Tongue (tissue), 2 donors: Measurements from ENCODE around the gene PECR. TPM values are rescaled to one million over a fixed set of nuclear protein-coding genes. Genes with fewer than 3 reads are reported as not detected.
"Not testable (repeated sequence)": the region's sequence is repeated elsewhere in the genome, so short reads cannot be mapped to it uniquely, and the experiment has no call there.

Source experiments
- DNase-seq: peaks from one replicate; pipeline ENCODE4 v3.0.0-alpha.2; 2015
- total RNA-seq: library from RNA; depleted of rRNA; stranded (reverse); fragments of >200 nt; gene quantifications from one replicate; pipeline ENCODE4 v1.2.3, GENCODE V29; 2014

Gene PECR
- total RNA-seq, 1 donor from 2014 or later: 9.1 TPM

DNA sequence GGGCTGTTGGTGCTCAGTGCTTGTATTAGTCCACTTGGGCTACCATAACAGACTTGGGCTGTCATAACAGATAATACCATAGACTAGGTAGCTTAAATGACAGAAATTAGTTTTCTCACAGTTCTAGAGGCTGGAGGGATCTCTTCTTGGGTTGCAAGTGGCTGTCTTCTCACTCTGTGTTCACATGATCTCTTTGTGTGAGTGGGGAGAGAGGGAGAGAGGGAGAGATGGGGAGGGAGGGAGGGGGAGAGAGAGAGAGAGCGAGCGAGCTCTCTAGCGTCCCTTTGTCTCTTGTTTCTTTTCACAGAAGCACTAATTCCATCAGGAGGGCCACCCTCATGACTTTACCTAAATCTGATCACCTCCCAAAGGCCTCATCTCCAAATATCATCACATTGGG, 23.1 kb upstream of the PECR start:
- DNase-seq: no peak

DNA sequence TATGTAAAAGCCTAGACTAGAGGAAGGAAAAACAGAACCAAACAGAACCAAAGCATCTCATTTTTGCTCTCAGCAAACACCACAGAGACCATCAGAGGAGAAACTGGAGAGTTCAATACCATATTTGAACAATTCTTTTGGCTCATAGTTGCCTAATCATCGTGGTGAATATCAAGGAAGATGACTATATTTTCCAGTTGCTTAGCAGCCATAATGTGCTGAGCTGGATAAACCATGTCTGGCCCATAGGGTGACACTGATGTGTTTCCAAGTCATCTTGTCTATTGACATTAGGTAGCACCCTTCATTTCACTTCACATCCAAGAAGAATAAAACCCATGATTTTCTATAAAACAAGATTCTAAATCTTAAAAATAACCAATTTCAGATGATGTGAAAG, 21.6 kb upstream of the PECR start:
- DNase-seq: no peak

DNA sequence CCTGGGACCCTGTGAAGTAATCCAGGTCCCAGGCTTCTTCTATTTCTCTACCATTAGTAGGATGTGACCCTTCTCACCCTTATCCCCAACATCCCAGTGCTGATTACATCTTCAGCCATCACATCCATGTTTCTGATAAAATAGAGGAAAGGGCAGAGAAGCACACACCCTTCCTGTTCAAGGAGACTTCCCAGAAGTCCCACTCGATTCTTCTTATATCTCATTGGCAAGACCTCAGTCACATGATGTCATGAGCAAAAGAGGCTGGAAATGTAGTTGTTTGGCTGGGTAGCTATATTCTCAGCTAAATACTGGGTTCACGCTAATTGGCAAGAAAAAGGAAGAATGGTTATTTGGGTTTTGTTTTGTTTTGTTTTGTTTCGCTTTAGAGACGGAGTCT, 19.5 kb upstream of the PECR start:
- no peak for DNase-seq

DNA sequence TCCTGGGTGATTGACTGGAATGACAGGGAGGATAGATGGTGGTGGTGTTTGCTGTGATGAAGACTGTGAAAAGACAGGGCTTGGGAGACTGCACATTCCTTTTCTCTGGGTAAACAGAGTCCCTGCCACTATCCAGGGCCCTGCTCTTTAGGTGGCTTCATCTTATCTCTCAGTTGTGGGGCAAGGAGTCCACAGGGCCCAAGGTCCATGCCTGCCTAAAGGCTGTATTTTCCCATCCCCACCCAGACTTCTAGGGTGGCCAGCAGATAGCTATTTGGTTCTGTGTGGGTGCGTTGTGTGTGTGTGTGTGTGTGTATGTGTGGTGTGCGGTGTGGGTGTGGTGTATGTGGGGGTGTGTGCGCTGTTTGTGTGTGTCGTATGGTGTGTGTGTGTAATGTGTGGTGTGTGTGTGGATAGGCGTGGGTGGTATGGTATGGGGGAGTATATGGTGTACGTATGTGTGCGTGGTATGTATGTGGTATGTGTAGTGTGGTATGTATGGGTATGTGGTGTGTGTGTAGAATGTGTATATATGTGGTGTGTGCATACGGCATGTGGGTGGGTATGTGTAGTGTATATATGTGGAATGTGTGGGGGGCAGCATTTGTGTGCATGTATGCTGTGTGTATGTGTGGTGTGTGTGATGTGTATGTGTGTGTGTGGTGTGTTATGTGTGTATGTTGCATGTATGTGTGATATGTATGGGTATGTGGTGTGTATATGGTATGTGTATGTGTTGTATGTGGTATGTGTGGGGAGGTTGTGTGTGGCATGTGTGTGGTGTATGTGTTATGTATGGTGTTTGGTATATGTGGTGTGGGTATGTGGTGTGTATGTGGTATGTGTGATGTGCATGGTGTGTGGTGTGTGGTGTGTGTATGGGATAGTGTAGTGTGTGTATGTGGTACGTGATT, 17.1 kb upstream of the PECR start:
- no peak for DNase-seq

DNA sequence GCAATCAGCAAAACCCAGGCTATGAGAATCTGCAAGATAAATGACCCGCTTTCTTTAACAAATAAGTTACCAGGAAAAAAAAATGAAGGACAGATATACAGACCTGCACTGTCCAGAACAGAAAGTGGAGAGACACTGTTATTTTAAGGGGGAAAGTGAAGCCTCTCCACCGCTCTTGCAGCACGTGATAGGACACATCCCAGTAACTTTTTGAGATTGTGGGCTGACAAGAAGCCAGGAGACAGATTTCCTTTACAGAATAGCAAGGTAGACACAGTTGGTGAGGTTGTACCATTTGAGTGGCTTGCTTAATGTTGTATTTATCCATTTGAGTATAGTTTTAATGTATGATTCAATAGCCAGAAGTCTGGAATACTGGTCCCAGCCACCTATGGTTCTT, 13.1 kb upstream of the PECR start:
- DNase-seq: no peak

GRCh38 chr2:216092646-216093045, 11.0 kb upstream of the PECR start:
- DNase-seq: no peak

- no peak for DNase-seq
Measured at GRCh38 chr2:216090369-216090786, 8.8 kb upstream of the PECR start.

DNA sequence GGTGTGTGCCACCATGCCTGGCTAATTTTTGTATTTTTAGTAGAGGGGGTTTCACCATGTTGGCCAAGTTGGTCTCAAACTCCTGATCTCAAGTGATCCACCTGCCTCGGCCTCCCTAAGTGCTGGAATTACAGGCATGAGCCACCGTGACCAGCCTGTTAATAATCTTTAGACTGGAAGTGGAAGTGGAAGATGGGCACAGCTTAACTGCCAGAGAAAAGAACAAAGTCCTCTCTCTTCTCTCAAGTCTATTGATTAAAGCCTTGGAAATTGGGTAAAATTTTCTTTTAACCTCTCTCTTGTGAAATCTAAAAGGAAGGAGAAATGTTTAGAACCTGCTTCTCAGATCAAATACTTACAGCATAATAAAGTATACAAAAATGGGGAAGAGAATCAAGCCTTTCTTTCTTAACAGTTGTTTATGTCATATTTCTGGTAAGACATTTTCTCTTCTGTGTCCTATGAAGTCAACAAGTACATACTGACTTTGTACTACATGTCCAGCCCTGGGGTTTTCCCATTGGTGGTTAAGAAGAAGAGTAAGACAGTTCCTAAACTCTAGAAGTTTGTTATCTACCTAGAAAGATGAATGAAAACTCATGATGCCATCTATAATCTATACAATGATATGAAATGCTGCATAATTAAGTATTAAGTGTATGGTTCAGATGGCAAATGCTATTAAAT, 4.7 kb upstream of the PECR start:
- DNase-seq: no peak

GRCh38 chr2:216084547-216084946, 2.9 kb upstream of the PECR start:
- DNase-seq: peak; percentile 16

DNA sequence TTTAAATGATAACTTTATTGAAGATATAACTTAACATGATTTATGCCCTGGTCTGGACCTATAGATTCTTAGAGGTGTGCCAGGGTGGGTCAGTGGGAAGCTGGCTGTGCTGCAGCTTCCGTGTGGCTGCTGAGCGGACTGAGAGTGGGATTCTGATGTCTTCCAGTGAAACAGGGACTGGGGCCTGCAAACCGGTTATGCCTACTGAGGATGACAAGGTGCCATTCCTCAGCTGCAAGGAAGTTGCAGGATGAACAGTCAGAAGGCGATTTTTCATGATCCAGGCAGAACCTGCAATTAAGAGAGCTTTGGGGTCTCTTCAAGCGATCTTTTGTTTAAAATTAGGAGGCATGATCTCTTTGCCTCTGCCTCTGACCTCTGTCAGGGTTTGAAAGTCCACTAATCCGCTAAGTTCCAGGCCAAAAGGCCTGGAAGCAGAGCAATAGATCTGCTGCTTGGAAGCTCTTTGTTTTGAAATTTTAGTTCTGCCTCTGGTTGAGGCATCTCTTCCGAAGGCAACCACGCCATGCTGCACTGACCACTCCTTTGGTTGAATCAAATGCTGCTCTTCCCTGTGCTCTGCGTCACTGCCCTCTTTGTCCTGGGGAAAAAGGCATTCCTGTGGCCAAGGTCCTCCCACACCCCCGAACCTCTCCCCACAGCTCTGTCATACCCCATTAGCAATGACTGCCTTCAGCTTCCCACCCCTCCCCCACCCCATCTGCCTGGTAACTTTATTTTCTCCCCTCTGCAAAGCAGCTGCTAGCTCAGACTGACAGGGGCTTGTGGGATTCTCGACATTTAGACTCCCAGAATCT, 2.1 kb upstream of the PECR start:
- DNase-seq: peak; percentile 90

DNA sequence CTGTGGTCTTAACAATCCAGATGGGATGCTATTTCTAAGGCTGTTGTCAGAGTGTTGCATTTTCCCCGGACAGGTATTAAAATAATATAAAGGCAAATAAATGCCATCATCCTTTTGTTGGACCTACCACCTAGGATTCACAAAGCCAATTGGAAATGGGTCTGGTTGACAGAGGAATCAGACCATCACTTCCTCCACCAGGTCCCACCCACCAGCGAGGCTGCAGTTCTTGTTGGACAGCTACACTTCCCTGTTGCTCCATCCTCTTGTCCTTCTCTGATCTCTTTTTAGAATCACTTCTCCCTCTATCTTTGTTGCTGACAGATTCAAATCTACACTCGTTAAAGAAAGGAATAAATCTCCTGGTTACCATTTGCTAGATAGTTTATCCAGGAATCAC, 1.2 kb upstream of the PECR start:
- peak; percentile 25 for DNase-seq

GRCh38 chr2:216082117-216082711, 605 bp upstream of the PECR start:
- peak; percentile 11 for DNase-seq

DNA sequence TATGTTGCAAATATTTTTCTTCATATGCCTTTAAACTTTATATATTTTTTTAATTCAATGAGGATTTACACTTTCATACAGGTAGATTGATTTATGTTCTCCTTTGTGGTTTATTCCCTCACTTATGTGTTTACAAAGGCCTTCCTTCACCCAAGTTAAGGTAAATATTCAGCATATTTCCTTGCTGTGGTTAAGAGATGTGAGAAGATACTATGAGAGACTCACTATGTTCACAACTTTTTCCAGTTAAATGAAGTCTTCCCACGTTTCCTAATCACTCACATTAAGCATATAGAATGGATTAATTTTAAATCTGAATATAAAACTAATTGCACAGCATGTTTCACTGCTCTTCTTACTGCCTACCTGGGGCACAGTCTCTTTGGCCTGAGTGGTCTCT, 597 bp downstream of the PECR start:
- DNase-seq: no peak

GRCh38 chr2:216080048-216080447, 1.6 kb downstream of the PECR start:
- not testable (repeated sequence) for DNase-seq

- DNase-seq: no peak
Measured at GRCh38 chr2:216078776-216079175, 2.8 kb downstream of the PECR start.

DNA sequence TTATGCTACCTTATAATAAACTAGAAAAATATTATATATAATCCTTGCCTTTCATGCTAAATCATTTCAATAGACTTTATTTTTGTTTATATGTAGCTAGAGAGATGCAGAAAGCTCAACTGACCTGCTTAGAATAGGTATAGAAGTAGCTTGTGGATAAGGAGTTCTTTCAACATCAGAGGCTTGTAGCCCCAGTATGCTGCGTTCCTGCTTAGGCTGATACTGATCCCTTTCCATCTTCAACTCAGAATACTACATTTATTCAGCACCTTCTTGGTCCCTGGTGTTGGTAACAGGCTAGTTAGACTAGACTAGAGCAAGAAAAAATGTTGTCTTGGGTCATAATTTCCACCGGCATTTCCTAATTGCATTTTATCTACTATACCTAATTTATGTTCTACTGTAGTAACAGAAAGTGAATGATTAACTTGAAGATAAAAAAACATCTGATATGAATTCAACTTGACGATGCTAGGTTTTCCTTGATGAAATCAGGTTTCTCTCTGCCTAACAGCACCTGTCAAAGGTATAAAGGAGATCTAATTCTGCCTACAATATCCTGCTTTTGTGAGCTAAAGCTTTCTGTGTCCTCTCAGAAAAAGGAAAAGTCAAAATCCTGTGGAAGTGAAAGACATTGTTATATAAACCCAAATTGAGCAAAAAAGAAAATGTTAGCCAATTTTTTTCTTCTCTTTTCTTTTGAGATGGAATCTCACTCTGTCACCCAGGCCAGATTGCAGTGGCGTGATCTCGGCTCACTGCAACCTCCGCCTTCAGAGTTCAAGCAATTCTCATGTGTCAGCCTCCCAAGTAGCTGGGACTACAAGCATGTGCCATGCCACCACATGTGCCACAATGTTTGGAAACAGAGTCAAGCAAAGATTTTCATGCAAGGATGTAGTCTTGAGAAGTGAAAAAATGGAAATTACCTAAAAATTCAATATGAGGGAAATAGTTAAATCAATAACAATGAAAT, 5.8 kb downstream of the PECR start:
- no peak for DNase-seq

DNA sequence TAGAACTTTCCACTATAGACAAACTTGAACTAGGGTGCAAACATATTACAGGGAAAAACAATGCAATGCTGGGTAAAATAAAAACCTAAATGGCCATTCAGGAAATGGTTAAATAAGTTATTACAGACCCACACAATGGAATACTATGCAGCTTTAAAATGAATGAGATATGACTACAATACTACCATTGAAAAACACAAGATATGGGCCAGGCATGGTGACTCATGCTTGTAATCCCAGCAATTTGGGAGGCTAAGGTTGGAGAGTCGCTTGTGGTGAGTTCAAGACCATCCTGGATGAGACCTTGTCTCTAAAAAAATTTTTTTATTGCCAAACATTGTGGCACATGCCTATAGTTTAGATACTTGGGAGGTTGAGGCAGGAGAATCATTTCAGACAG, 6.8 kb downstream of the PECR start:
- DNase-seq: no peak

- no peak for DNase-seq
Measured at GRCh38 chr2:216074380-216074779, 7.2 kb downstream of the PECR start.

GRCh38 chr2:216073773-216074172, 7.8 kb downstream of the PECR start:
- no peak for DNase-seq

GRCh38 chr2:216072473-216072872, 9.1 kb downstream of the PECR start:
- no peak for DNase-seq
